Effector CD8-positive, alpha-beta T cell (primary cell): ENCODE data around the gene CD151.

Experiments
- DNase-seq: peaks from one replicate; lab custom pipeline; 2025; lab: John Stamatoyannopoulos, UW

The CD151 gene

DNA sequence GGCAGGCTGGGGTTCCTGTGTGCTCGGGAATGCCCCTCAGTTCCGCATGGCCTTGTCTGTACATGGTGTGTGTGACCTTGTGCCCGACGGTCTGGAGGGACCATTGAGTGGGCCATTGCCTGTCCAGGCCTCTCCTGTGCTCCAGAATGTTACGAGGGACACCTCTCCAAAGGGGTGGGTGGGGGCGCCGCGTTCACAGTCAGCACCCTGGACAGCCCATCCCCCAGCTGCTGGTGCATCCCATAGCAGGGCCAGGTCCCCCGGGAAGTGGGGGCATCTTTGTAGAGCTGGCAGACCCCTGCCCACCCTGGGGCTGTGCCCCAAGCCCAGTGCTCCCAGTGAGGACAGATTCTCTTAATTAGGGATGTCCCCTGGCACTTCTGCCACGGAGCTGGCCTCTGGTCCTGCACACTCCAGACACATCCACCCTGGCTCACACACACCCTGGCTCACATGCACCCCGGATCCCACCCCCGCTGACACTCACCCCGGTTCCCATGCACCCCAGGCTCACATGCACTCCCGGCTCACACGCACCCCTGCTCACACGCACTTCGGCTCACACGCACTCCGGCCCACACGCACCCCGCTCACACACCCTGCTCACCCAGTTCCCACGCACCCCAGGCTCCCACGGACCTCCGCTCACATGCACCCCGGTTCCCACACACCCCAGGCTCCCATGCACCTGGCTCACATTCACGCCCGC is 25.5 kb downstream of the CD151 start:
- DNase-seq: no peak

DNA sequence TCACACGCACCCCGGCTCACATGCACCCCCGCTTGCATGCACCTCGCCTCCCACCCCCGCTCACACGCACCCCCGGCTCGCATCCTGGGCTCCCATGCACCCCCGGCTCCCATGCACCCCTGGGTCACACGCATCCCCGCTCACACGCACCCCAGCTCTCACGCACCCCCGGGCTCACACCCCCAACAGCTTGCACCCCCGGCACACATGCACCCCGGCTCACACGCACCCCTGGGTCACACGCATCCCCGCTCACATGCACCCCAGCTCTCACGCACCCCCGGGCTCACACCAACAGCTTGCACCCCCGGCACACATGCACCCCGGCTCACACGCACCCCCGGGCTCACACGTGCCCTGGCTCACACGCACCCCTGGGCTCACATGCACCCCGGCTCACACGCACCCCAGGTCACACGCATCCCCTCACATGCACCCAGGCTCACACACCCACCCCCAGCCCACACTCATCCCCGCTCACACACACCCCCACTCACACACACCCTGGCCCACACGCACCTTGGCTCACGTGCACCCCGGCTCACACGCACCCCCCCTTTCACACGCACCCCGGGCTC is 26.1 kb downstream of the CD151 start:
- no peak for DNase-seq

DNA sequence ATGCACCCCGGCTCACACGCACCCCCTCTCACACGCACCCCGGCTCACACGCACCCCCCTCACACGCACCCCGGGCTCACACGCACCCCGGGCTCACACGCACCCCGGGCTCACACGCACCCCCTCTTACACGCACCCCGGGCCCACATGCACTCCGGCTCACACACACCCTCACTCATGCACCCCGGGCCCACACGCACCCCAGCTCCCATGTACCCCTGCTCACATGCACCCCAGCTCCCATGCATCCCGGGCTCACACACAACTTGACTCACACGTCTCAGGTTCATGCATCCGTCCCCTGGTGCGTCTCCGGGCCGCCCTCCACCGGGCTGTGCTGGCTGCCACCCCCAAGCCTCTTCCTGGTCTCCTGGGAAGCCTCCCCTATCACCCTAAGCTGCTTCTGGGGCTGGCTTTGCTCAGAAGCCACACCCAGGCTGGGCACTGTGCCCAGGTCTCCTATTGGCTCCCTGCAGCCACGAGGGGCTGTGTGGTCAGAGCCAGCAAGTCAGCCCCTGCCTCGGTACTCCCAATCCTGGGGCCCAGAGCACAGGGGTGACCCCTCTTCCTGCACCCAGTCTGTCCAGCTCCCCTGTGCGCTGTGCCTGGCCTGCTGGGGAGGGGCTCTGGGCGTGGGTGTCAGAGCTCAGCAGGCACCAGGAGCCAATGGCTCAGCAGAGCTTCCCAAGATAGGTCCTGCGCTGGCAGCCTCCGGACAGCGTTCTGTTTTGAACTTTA is 26.8 kb downstream of the CD151 start:
- no peak for DNase-seq

DNA sequence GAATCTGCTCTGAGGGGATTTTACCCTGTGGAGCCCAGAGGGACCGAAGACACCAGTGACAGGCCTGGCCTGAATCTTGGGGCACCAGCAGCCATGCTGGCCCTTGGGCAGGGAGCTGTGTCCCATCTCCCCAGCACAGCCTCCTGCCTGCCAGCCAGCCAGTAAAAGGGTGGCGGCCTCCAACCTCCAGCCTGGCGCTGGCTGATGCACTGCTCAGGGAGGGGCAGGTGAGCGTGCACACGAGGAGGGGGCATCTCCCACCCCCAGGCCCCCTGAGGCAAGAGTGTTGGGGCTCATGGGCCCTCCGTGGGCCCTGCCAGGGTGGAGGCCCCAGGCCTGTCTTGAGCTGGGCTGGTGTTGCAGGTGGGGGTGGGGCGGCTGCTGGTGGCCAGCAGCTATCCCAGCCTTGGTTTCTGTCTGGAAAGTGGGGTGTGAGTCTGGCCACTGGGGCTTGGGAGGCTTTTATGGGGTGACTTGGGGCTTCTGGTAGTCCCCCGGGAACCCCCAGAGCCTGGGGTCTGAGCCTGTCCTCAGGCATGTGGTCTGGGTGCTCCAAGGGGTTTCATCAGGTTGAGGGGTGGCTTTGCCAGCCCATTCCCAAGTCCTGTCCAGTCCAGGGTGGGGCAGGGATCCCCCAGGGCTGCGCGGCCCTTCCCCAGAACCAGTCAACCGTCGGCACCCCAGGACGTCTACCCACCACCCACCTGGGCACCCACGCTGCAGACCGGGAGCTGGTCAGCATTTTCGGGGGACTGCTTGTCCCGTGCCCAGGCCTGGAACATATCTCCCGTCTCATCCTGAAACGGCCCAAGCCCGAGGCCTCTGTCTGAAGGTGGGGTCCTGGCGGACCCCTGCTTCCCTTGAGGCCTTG is 27.7 kb downstream of the CD151 start:
- no peak for DNase-seq

DNA sequence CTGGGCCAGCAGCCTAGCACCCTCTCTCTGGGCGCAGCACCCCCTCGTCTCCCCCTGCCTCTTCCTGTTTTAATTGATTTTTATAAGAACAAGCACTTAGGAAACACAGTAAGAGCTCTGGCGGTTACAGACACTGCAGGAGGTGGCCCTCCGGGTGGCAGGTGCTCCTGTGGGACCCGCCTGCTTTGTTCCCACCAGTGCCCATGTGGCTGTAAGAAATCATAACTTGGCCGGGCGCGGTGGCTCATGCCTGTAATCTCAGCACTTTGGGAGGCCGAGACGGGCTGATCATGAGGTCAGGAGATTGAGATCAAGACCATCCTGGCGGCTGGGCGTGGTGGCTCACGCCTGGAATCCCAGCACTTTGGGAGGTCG is 28.3 kb downstream of the CD151 start:
- no peak for DNase-seq

DNA sequence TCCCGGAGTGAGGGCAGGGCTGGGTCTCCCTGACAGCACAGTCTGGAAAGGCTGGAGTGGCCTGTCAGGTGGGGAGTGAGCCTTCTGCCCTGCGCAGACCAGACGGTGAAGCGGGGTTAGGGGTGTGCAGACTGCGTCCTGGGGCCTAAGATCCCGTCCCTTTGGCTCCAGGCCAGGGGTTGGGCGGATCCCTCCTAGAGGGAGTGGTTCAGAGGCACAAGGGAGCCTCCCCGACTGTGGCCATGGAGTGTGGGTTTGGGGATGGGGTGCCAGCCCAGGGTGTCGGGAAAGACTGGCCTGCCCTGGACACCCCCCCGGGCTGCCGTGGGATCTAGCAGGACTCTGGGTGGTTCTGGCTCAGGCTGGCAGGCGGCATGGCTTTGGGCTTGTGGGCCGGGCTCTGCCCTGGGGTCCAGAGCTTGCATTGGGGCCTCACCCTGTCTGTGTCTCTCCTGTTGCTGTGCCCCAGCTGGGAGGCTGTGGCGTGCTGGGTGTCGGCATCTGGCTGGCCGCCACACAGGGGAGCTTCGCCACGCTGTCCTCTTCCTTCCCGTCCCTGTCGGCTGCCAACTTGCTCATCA is 29.4 kb downstream of the CD151 start:
- no peak for DNase-seq

DNA sequence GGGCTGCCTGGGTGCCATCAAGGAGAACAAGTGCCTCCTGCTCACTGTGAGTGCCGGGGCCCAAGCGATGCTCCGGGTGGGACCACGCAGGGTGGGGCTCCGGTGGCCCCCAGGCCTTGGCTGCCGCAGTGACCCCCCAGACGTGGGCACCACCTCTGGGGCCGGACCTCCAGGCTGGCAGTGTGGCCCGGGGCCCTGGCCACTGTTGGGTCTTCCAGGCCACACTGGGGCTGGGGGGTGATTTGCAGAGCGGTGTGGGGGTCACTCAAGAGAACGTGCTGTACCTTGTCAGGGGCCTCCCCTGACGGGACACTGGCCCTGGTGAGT is 29.9 kb downstream of the CD151 start:
- DNase-seq: no peak

DNA sequence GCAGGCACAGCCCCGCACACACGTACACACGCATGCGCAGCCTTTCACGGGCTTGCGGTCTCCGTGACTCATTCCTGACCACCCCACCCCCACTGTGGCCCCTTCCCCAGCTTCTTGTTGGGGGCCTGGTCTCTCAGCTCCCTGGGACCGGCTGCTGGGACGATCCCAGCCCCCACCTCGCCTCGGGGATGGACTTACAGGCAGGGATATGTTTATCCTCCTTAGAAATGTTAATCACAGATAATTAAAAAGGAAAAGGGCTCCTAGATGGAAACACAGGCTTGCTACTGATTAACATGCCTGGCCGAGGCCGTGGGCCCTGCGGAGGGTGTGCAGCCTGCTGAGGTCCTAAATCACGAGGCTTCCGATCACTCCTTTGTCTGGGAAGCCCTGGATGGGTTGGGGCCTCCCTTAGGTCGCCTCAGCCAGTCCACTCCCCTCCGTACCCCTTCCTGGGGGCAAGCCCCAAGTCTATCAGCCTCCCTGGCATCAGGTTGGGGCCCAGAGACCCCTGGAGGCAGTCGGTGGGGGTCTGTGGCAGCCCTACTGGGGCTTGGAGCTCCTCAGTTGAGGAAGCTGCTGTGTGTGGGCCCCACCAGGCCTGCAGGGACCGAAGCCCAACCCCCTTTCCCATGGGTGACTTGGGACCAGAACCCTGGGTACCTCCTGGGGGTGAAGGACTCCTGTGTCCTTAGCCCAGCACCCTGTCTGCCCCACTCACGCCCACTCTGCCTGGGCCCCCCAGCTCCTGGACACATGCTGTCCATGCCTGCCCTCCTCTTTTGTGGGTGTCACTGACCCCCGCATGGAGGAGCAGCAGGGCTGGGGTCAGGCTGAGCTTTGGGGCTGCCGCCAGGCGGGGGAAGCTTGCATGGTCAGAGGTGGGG is 30.5 kb downstream of the CD151 start:
- no peak for DNase-seq

DNA sequence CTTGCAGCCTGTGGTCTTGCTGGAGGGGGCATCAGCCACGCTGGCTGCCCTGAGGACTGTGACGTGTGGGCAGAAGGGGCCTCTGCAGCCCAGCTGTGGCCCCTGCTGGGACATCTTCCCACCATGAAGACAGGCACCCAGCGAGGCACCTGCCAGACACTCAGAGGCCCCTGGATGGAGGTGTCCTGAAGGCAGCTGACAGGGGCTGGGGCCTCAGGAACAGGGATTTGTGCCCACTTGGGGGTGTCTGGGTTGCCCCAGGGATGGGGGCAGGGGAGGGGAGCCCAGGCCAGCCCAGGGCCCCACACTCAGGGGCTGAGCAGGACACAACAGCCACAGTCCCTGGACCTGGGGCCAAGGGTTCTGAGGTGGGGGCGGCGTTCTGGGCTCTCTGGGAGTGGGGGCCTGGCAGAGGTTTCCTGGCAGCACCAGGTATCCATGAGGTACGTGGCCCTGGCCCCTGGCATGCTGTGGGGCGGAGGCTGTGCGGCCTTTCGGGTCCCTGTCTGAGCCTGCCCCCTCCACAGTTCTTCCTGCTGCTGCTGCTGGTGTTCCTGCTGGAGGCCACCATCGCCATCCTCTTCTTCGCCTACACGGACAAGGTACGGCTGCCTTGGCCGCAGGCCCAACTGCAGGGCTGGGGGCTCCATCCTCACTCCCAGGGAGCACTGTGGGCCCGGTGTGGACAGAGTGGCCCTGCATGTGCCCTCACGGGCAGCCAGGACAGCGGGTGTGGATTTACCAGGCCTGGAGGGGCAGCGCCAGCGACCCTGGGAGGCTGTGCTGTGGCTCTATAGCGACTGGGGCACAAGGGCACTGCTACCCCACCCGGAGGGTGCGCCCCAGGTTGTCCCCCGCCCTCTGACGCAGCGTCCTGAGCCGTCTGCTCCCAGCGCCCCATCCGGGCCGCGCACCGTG is 31.4 kb downstream of the CD151 start:
- no peak for DNase-seq

DNA sequence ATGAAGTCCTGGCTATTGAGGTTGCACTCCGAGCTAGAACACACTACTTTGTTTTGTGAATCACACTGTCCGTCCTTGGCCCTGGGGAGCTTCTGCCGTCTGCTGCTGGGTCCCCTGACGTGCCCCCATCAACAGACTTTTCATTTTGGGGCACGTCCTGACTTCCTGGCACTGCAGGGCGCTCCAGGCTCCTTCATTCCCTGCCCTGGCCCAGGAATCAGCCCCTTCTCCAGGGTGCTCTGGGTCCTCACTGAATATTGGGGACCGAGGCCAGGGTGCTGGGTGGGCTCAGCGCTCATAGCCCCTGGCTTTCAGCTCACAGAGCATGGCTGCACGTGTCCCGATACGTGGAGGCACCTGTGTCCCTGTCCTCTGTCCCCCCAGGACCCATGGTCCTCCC is 32.1 kb downstream of the CD151 start:
- DNase-seq: no peak

DNA sequence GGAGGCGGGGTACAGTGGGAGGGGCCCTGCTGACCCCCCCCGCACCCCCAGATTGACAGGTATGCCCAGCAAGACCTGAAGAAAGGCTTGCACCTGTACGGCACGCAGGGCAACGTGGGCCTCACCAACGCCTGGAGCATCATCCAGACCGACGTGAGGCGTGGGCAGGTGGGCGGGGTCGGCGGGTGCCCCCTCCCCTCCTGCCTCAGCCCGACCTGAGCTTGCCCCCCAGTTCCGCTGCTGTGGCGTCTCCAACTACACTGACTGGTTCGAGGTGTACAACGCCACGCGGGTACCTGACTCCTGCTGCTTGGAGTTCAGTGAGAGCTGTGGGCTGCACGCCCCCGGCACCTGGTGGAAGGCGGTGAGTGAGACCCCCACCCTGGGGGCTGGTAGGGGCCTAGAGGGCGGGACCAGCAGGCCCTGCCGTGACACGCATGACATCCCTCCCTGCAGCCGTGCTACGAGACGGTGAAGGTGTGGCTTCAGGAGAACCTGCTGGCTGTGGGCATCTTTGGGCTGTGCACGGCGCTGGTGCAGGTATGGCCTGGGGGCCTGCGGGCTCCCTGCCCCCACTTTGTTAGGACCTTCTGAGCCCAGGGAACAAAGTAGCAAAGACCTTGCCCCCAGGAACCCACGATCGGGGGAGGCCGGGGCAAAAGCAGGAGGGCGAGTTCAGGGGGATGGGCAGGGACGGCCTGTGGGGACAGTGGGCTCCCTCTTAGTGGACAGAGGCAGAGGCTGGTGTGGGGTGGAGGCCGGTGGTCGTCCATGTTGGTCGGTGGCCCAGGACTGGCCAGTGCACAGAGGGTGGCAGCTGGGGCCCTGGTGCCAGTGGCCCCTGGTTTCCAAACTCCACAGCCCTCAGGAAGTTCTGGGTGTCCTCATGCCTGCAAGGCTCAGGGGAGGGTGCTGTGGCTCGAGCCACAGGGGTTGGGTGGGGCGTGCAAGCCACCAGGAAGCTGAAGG is 33.0 kb downstream of the CD151 start:
- DNase-seq: no peak

DNA sequence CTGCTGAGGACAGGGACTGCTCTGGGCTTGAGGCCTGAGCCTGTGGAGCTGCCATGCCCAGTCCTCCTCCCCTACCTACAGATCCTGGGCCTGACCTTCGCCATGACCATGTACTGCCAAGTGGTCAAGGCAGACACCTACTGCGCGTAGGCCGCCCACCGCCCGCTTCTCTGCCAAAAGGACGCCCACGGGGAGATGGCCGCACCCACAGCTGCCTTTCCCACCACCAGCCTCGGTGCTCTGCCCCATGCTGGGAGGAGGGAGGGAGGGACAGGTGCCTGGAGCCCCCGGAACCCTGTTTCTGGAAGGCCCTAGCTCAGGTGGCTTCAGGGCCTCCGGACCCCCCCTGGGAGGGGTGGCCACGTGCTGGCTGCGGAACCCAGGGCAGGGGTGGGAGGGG is 33.7 kb downstream of the CD151 start:
- no peak for DNase-seq

DNA sequence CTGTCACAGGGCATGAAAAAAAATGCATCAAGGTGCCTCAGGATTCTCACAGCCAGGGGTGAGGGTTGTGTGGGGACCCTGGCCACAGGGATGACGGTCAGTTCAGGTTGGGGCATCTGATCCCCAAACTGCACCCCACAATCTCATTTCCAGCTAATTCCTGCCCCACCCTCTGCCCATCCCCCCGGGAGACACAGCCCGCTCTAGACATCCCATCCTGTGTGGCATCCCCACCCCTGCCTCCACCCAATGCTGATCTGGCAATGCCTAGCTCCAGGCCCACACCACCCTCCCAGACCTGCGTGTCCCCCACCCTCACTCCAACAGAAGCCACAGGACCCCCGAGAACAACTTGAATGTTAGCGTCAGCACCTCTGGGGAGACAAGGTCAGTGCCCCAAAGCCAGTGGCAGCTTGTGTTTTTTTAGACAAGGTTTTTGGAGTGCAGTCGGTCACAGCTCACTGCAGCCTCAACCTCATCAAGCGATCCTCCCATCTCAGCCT is 35.2 kb downstream of the CD151 start:
- DNase-seq: no peak

DNA sequence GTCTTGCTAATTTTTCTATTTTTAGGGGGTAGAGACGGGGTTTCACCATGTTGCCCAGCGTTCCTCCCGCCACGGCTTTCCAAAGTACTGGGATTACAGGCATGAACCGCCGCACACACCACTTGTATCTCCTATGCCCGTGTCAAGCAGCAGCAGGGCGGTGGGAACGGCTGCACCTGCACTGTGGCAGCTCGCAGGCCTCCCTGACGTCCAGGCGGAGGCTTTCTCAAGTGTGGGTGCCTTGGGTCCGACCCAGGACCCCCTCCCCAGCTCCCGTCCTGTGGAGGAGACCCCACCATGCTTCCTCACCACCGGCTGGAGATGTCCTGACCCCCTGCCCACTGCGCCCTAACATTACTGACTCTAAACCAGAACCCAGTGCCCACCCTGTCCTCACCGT is 35.6 kb downstream of the CD151 start:
- DNase-seq: no peak

DNA sequence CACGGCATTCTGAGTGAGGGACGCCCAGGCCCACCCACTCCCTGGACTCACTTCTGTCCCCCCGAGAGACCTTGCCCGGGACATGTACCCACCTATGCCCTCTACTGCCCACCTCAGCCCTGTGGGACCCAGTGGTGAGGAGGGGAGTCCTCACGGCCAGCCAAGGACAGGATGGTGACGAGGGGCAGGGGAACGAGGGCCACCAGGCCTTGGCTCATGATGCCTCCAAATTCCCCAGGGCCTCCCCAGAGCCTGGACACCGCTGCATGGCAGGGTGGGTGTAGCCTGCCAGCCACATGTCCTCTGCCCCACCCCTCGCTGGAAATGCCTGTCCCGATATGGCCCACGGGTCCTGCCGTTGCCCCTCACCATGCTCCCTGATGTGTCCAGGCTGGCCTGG is 36.0 kb downstream of the CD151 start:
- no peak for DNase-seq

DNA sequence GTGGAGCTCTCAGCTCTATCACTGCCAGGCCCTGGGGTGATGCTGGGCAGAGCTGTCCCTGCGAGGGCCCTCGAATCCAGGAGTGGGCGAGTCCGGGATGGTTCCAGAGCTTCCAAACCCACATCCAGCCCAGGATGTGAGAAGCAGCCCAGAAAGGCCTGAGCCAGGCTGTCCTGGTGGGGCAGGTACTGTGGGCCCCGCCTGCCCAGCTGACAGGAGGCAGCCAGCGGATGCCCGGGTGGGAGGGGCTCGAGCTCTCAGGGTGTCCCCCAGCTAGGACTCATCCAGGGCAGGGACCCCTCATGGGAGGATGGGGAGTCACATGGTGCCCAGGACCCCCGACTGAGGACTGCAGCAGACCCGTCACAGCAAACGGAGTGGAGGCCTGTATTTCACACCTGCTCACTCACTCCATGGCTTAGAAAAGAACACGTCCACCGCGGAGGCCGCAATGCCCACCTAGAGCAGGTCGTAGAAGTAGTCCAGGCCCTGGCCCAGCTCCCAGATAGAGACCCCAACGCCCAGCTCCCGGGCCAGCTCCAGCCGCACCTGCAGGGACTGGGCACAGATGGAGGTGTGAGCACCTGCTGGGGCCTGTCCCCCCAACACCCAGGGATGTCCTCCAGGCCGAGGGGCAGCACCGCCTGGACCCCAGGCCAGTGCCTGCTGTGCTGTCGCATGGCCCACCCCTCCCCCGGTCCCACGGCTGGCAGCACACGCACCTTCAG is 36.8 kb downstream of the CD151 start:
- DNase-seq: no peak

DNA sequence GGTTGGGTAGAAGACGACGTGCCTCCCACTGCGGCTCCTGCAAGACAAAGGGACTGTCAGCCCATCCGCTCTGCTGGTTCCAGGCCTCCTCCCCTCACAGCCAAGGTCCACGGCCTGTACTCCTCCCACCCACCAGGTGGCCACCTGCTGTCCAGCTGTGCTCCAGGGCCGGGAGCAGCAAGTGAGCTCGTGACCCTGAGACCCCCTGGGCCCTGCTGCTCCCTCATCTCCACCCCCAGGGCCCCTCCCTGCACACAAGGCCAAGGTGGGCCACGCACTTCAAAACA is 37.3 kb downstream of the CD151 start:
- no peak for DNase-seq

DNA sequence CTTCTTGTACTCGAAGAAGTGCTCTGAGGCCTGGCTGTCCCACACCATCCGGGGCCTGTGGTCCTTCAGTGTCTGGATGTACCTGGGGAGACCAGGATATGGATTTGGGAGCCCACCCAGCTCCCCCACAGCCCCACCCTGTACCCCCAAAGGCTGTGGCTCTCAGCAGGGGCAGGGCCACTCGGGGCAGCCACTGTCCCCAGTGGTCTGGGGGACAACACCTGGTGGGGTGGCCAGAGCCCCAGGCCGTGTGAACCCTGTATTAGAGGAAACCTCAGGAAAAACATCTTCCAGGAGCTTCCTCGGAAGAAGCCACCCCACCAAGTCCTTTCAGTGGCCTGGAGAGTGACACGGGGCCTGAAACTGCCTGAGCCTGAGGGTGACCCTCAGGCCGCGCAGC is 37.7 kb downstream of the CD151 start:
- no peak for DNase-seq
